ENCODE measurements around the gene UBL7.
A peak's percentile ranks its signal among the peaks of the same experiment; 100 is the strongest.

The UBL7 gene

DNA sequence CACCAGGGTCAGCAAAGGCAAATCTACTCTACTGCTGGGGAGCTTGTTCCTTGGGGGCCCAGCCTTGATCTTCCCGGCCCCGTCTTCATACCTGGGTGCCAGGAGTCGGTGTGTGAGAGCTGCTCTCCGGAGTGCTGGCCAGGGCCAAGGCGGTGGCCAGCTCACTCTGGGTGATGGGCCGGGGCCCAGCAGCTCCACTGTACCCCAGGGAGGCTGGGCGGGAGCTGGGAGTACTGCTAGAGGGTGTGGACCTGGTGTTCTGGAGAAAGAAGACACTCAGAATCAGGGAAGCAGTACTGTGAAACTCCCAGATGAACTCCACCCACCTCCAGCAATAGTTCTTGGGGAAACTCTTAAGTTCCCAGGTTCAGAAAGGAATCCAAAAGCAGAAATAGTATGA, 11.9 kb downstream of the UBL7 start:
- no peak overlapping the region for H3K4me3 ChIP-seq (ENCODE audit: low read length)
- H3K36me3 ChIP-seq (ENCODE audit: control insufficient read depth, low read depth, low read length) = peaks cover 13% of the 10 kb centered on the region
- H3K27ac ChIP-seq (ENCODE audit: low read length) = no peak overlapping the region
- no peaks in the 10 kb centered on the region for H3K9me3 ChIP-seq (ENCODE audit: control insufficient read depth, low read depth, low read length)
- peaks cover 8% of the 10 kb centered on the region for H3K4me1 ChIP-seq (ENCODE audit: control insufficient read depth, low read depth, low read length)
- H3K27me3 ChIP-seq (ENCODE audit: control insufficient read depth, insufficient read depth, low read length) = no peaks in the 10 kb centered on the region
- no peak overlapping the region for H3K9ac ChIP-seq (ENCODE audit: low read length)

DNA sequence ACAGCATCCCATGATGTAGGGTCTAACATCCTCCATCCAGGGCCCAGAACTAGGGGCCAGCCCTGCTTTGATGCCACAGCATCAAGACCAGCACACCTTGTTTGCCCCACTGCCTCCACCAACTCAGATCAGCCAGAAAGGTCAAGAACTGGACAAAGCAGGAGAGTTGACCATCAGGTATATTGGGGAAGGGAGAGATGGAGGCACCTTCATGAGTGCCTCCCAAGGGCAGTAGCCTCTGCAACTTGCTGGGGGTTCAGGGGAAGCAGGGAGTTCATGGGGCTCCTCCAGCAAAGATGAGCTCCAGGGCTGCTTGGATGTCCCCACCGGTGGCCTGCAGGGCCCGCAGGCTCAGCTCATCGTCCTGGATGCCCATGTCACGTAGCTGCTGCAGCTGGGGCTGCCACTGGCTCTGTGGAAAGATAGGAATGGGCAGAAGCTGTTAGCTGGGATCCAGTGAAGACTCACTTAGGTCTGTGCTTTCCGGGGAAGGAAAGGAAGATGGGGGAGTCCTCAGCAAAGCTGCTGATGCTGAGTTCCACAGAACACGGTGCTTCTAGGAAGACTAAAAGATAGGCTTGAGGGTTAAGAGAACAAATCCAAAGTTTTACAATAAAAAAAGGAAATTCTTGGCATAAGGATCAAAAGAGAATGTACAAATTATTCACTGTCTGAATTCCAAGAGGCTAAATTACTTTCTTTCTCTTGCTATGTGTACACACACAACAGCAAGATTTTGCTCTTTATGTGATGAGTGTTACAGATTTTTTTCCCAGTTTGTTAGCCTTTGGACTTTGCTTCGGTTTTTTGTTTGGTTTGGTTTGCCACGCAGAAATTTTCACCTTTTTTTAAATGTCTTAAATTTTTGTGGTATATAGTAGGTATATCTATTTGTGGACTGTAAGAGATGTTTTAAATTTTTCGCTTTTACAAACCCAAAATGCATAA, 14.9 kb downstream of the UBL7 start:
- H3K27me3 ChIP-seq (ENCODE audit: control insufficient read depth, insufficient read depth, low read length) = no peaks in the 10 kb centered on the region
- H3K9ac ChIP-seq (ENCODE audit: low read length) = no peak overlapping the region
- H3K4me1 ChIP-seq (ENCODE audit: control insufficient read depth, low read depth, low read length) = no peaks in the 10 kb centered on the region
- H3K36me3 ChIP-seq (ENCODE audit: control insufficient read depth, low read depth, low read length) = peaks cover 13% of the 10 kb centered on the region
- no peak overlapping the region for H3K27ac ChIP-seq (ENCODE audit: low read length)
- H3K9me3 ChIP-seq (ENCODE audit: control insufficient read depth, low read depth, low read length) = no peaks in the 10 kb centered on the region
- H3K4me3 ChIP-seq (ENCODE audit: low read length) = no peak overlapping the region

DNA sequence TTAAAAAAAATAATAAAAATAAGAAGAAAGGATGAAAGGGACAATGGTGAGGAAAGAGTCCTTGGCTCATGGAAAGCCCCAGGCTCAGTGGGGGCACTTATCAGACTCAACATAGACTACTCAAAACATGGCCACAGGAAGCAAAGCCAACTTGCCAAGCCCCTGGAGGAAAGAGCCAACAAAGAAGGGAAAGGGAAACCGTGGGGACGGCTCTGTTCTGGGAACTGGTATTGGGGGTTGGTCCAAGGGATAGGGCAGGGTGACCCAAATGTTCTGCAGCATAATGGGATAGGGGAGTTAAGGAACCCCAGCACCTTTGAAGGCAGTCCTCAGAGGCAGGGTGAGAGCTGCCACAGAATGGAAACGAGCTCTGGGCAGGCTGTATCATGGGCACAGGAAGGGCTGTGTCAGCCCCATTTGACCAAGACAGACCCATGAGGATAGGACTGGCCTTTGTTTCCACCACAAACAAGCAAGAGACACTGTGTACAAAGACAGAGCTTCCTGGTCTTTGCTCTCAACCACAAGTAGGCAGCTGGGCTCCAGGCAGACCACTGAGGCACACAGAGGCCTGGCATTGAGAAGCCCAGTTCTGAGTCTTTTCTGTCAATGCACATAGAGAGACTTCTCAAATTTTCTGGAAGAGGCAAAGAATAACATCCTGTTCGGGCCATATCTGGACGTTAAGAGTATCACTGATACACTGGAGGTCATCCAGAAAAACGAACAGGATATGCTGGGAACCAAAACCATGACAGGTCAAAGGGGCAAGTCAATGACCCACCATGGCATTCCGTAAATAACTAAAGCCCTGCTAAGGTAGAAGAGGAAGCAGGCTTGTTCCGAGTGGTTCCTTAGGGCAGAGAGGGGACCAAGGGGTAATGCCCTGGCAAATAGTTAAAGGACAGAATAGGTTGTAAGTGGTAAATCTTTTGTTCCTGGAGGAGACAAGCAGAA, 16.6 kb downstream of the UBL7 start:
- Histone ChIP-seq H3K36me3 (ENCODE audit: control insufficient read depth, low read depth, low read length) (peaks cover 12% of the 10 kb centered on the region), H3K27ac (ENCODE audit: low read length) (no peak overlapping the region), H3K4me3 (ENCODE audit: low read length) (no peak overlapping the region), H3K4me1 (ENCODE audit: control insufficient read depth, low read depth, low read length) (no peaks in the 10 kb centered on the region), H3K9me3 (ENCODE audit: control insufficient read depth, low read depth, low read length) (no peaks in the 10 kb centered on the region), H3K27me3 (ENCODE audit: control insufficient read depth, insufficient read depth, low read length) (no peaks in the 10 kb centered on the region), H3K9ac (ENCODE audit: low read length) (no peak overlapping the region)

DNA sequence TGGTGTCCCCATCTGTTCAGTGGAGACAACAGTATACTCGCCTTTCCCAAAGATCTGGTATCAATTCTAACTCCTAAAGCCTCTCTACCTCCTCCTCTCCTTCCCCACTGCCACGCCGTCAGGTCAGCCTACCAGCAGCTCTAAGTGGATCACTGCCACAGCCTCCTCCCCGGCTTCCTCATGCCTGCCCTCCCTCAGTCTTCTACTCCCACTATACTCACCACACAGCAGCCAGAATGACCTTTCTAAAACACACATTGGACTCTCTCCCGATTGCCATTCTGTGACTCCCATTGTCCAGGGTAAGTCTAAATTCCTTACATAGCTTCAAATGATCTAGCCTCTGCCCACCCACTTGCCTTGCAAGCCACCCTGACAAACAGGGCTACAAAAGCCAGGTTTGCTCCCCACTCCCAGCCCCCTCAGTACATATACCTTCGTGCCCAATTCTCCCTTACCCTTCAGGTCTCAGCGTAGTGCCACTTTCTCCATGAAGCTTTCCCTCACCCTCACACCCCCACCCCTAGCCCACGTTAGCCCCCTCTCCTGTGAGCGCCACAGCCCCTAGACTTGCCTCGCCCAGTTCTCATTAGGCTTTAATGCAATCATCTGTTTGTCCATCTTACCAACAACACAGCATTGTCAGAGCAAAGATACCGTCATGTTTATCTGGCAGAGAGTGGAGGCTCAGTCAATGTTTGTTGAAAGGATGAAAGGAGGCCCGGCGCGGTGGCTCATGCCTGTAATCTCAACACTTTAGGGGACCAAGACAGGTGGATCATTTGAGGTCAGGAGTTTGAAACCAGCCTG, 17.7 kb downstream of the UBL7 start:
- Histone ChIP-seq H3K27me3 (ENCODE audit: control insufficient read depth, insufficient read depth, low read length) (no peaks in the 10 kb centered on the region), H3K9ac (ENCODE audit: low read length) (no peak overlapping the region), H3K9me3 (ENCODE audit: control insufficient read depth, low read depth, low read length) (no peaks in the 10 kb centered on the region), H3K4me3 (ENCODE audit: low read length) (no peak overlapping the region), H3K4me1 (ENCODE audit: control insufficient read depth, low read depth, low read length) (no peaks in the 10 kb centered on the region), H3K27ac (ENCODE audit: low read length) (no peak overlapping the region), H3K36me3 (ENCODE audit: control insufficient read depth, low read depth, low read length) (peaks cover 6% of the 10 kb centered on the region)

DNA sequence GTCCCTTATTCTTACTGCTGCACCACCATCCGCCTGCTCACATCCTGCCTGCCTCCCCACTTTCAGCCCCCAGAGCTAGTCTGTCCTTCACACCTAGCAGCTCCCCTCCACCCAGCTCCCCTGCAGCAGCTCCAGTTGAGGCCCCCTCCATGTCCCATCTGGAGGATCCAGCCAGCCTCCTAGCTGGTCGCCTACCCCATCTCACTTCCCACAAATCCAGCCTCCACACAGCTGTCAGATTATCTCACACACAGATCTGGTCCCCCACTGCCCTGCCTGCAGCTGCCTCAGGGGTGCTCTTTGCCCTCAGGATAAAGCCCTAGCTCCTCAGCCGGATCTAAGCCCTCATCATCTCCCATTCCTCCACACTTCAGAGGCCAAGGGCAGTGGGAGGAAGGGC, 18.4 kb downstream of the UBL7 start:
- no peak overlapping the region for H3K4me3 ChIP-seq (ENCODE audit: low read length)

DNA sequence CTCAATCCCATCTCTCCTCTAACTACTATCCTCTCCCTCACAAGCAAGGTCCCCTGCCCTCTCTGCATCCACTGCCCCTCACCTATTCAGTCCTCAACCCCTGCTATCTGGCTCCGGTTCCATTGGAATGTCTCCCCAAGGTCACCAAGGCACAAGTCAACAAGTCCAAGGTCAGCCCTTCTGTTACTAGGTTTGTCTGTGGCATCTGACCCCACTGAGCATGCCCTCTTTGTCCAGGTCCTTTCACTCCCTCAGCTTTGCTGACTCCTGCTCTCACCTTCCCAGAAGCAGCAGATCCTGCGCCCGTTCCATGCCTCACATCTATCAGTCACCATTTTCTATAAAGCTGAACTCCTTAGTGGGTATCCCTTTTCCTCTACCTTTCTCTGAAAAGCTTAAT, 18.9 kb downstream of the UBL7 start:
- Histone ChIP-seq H3K27me3 (ENCODE audit: control insufficient read depth, insufficient read depth, low read length) (no peaks in the 10 kb centered on the region), H3K4me1 (ENCODE audit: control insufficient read depth, low read depth, low read length) (no peaks in the 10 kb centered on the region), H3K27ac (ENCODE audit: low read length) (no peak overlapping the region), H3K9ac (ENCODE audit: low read length) (no peak overlapping the region), H3K9me3 (ENCODE audit: control insufficient read depth, low read depth, low read length) (no peaks in the 10 kb centered on the region), H3K36me3 (ENCODE audit: control insufficient read depth, low read depth, low read length) (peaks cover 4% of the 10 kb centered on the region), H3K4me3 (ENCODE audit: low read length) (no peak overlapping the region)

More for the DNA sequence above, 18.4 kb downstream of the UBL7 start:
- Histone ChIP-seq H3K9ac (ENCODE audit: low read length) (no peak overlapping the region), H3K27me3 (ENCODE audit: control insufficient read depth, insufficient read depth, low read length) (no peaks in the 10 kb centered on the region), H3K36me3 (ENCODE audit: control insufficient read depth, low read depth, low read length) (peaks cover 6% of the 10 kb centered on the region), H3K9me3 (ENCODE audit: control insufficient read depth, low read depth, low read length) (no peaks in the 10 kb centered on the region), H3K4me1 (ENCODE audit: control insufficient read depth, low read depth, low read length) (no peaks in the 10 kb centered on the region), H3K27ac (ENCODE audit: low read length) (no peak overlapping the region)

DNA sequence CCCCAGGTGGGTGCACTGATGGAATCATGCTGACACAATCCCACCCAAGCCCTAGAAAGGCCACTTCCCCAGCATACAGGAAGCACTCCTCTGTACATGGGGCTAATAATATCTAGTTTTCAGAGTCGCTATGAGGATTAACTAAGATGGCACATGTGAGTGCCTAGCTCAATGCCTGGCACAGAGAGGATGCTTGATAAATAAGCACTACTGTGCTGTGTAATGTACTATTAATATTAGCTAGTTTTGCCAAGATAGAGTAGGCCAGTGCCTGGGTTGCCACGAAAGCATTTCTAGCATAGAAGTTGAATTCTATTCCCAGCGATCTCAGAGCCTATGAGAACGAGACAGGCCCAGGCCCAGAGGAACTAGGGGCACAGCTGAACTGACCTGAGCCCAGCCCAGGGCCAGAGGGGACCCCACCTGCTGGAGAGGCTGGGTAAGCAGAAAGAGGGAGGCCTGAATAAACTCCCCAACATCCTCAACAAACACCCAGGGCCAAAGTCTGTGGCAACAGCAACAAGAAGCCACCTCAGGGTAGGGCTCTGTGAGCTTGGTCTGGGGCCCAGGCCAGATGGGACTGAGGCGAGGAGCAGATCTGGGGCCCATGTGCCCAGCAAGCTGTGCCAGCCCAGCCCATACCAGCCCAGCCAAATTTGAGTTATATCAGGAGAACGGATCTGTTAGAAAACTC, 19.6 kb downstream of the UBL7 start:
- Histone ChIP-seq H3K27ac (ENCODE audit: low read length) (no peak overlapping the region), H3K4me3 (ENCODE audit: low read length) (no peak overlapping the region), H3K9me3 (ENCODE audit: control insufficient read depth, low read depth, low read length) (no peaks in the 10 kb centered on the region), H3K4me1 (ENCODE audit: control insufficient read depth, low read depth, low read length) (no peaks in the 10 kb centered on the region), H3K27me3 (ENCODE audit: control insufficient read depth, insufficient read depth, low read length) (no peaks in the 10 kb centered on the region), H3K9ac (ENCODE audit: low read length) (no peak overlapping the region), H3K36me3 (ENCODE audit: control insufficient read depth, low read depth, low read length) (no peaks in the 10 kb centered on the region)

DNA sequence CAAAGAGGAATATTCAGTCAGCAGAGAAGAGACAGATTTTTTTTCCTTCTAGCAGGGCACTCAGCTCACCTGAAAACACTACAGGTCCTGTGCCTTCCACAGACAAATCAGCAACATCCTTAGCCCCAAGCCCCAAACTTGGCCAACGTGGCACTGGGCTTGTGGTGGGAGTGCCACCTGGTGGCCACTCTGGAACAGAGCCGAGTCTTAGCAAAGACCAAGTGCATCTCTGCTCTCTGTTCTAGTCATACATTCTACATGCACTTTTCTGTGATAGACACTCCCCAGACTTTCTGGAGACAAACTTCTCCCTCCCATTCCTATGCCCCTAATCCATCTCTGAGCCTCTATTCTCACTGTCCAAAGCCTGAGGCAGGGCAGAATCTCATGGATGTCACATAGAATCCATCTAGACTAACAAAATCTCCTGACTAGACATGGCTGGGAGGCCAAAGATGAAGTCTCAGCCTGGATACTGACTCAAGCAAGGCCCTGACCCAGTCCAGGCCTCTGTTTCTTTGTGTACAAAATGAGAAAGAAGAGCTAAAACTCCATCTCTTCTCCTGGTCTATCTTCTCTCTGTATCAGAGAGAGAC, 22.1 kb downstream of the UBL7 start:
- Histone ChIP-seq H3K36me3 (ENCODE audit: control insufficient read depth, low read depth, low read length) (no peaks in the 10 kb centered on the region), H3K9me3 (ENCODE audit: control insufficient read depth, low read depth, low read length) (no peaks in the 10 kb centered on the region), H3K27ac (ENCODE audit: low read length) (no peak overlapping the region), H3K4me1 (ENCODE audit: control insufficient read depth, low read depth, low read length) (peaks cover 9% of the 10 kb centered on the region), H3K27me3 (ENCODE audit: control insufficient read depth, insufficient read depth, low read length) (peaks cover 6% of the 10 kb centered on the region), H3K4me3 (ENCODE audit: low read length) (no peak overlapping the region), H3K9ac (ENCODE audit: low read length) (no peak overlapping the region)

DNA sequence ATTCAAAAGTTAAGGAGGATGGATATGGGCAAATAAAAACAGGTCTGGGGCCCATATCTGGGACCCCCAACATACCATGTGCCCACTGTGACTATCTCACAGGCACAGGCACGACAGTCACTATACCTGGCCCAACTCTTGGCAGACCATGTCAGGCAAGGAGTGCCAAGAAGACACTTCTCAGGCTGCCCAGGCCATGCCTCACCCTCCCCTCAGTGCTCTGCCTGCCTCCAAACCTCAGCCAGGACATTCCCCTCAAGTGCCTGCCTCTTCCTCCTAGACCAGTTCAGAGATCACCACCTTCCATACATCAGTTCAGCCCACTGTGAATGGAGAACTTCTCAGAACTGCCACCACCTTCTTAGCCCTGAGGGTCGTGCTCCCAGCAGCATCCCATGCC, 22.8 kb downstream of the UBL7 start:
- Histone ChIP-seq H3K9me3 (ENCODE audit: control insufficient read depth, low read depth, low read length) (no peaks in the 10 kb centered on the region), H3K27ac (ENCODE audit: low read length) (no peak overlapping the region), H3K36me3 (ENCODE audit: control insufficient read depth, low read depth, low read length) (no peaks in the 10 kb centered on the region), H3K9ac (ENCODE audit: low read length) (no peak overlapping the region), H3K4me3 (ENCODE audit: low read length) (no peak overlapping the region), H3K4me1 (ENCODE audit: control insufficient read depth, low read depth, low read length) (peaks cover 9% of the 10 kb centered on the region), H3K27me3 (ENCODE audit: control insufficient read depth, insufficient read depth, low read length) (peaks cover 6% of the 10 kb centered on the region)

DNA sequence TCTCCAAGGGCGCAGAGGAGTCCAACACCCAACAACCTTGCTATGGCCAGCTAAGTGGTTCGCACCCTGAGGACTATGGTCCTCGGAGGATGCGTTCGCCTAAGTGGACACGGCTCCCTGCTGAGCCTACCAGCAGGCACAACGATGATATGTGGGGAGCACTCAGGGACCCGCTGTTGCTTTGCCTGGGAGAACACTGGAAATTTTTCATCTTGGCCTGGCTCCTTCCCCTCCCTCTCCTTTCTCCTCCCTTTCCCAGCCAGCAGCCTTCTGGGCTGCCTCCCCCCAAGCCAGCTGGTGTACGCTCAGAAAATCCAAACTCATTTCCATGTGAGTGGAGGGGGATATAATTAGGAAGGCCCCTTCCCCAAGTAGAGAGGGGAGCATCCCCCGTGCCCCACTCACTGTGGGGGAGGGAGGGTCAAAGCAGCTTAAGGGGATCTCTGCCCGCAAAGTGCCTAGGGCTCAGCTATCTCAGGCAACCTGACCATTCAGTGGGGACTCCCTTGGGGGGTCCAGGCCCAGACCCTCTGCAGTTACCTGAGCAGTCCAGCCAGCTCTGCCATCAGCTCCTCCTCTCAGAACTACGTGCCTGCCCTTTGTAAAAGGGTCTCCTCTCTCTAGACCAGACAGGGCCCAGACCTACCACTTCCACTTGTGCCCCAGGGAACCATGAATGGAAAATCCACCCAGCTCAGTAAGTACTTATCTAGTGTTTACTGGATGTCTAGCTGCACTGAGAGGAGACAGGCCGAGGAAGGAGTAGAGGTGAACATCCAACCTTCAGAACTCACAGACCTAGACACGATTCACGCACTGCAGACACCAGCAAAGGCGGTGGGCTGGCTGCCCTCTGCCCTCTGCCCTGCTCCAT, 26.5 kb downstream of the UBL7 start:
- Histone ChIP-seq H3K9ac (ENCODE audit: low read length) (peak overlapping the region; percentile 49), H3K4me3 (ENCODE audit: low read length) (peak overlapping the region; percentile 69), H3K27ac (ENCODE audit: low read length) (no peak overlapping the region), H3K9me3 (ENCODE audit: control insufficient read depth, low read depth, low read length) (no peaks in the 10 kb centered on the region), H3K36me3 (ENCODE audit: control insufficient read depth, low read depth, low read length) (no peaks in the 10 kb centered on the region), H3K4me1 (ENCODE audit: control insufficient read depth, low read depth, low read length) (peaks cover 9% of the 10 kb centered on the region), H3K27me3 (ENCODE audit: control insufficient read depth, insufficient read depth, low read length) (peaks cover 17% of the 10 kb centered on the region)

Data from iPS-18a (cell line).